ENCODE measurements around the gene GREB1. TPM values are rescaled to one million over a fixed set of nuclear protein-coding genes. Genes with fewer than 3 reads are reported as not detected.
A peak's percentile ranks its signal among the peaks of the same experiment; 100 is the strongest.

Gene GREB1
- total and polyA plus RNA-seq, 2 of the 13 experiments (the other 11 are each of a cell fraction or from before 2014, with no cell fraction given): 31.3 to 61.2 TPM

DNA sequence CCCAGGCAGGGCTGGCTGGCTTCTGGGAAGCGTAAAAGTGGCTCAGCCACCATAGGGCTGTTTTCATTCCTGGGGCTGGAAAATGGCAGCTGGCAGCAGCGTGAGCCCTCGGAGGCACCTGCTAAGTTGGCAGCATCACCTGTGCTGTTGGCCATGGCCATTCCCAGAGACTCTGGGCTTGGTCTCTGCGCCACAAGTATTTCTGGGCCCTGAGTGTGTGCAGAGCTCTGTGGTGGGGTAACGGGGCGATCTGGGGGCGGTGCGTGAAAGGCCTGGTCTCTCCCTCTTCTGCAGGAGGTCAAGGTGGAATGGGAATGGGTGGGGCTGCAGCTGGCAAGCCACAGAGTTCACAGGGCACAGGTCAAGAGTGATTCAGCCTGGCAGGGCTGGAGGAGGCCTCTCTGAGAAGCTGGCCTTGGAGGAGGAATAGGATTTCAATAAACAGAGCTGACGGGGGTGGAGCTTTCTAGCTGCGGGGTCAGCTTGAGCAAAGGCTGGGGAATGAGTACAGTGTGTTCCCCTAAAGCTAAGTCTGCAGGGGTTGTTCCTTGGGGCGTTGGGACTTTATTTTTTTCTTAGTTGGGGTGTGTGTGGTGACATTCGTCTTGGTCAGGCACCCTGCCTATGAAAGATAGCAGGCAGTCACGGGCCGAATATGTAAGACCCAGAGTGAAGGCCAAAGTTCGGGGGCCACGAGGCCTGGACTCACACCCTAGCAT, 146.5 kb downstream of the GREB1 start (continued):
- TF ChIP-seq, protein P1, sequence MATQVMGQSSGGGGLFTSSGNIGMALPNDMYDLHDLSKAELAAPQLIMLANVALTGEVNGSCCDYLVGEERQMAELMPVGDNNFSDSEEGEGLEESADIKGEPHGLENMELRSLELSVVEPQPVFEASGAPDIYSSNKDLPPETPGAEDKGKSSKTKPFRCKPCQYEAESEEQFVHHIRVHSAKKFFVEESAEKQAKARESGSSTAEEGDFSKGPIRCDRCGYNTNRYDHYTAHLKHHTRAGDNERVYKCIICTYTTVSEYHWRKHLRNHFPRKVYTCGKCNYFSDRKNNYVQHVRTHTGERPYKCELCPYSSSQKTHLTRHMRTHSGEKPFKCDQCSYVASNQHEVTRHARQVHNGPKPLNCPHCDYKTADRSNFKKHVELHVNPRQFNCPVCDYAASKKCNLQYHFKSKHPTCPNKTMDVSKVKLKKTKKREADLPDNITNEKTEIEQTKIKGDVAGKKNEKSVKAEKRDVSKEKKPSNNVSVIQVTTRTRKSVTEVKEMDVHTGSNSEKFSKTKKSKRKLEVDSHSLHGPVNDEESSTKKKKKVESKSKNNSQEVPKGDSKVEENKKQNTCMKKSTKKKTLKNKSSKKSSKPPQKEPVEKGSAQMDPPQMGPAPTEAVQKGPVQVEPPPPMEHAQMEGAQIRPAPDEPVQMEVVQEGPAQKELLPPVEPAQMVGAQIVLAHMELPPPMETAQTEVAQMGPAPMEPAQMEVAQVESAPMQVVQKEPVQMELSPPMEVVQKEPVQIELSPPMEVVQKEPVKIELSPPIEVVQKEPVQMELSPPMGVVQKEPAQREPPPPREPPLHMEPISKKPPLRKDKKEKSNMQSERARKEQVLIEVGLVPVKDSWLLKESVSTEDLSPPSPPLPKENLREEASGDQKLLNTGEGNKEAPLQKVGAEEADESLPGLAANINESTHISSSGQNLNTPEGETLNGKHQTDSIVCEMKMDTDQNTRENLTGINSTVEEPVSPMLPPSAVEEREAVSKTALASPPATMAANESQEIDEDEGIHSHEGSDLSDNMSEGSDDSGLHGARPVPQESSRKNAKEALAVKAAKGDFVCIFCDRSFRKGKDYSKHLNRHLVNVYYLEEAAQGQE (IDR thresholded peaks at IDR 0.05; ENCODE audit: borderline replicate concordance in 1 of 2, low read depth in 1 of 2, low read length in 2 of 2): peak in 1 of 2 experiments; percentile 41; a peak in 1 of 4 replicates
- TF ChIP-seq IRF2 (CRISPR knock-in tag; IDR thresholded peaks at IDR 0.05) (peak; percentile 57; the same call in 1 of the 2 replicates), EP300 (IDR thresholded peaks at IDR 0.05; ENCODE audit: low read depth in 2 of 2, low read length in 2 of 2) (peak in 1 of 2 experiments; percentile 45; a peak in 1 of 4 replicates), EP300 (CRISPR knock-in tag; IDR thresholded peaks at IDR 0.05; ENCODE audit: borderline replicate concordance) (no peak; the same call in 1 of the 2 replicates), ZSCAN12 (CRISPR knock-in tag; IDR thresholded peaks at IDR 0.05) (no peak), TEAD3 (CRISPR knock-in tag; optimal IDR thresholded peaks at IDR 0.05; ENCODE audit: borderline replicate concordance) (peak; percentile 35), MXD4 (CRISPR knock-in tag; IDR thresholded peaks at IDR 0.05) (0 out of 2 replicates have a peak, but pooled peaks have one; percentile 46), NR2C2 (CRISPR knock-in tag; IDR thresholded peaks at IDR 0.05; ENCODE audit: borderline replicate concordance) (peak; percentile 94), ZNF296 (CRISPR knock-in tag; conservative IDR thresholded peaks at IDR 0.05) (no peak), ZNF782 (CRISPR knock-in tag; IDR thresholded peaks at IDR 0.05; ENCODE audit: borderline replicate concordance) (no peak), SOX6 (IDR thresholded peaks at IDR 0.05) (no peak), SOX6 (CRISPR knock-in tag; IDR thresholded peaks at IDR 0.05) (peak; percentile 43; the same call in 1 of the 2 replicates), MTA1 (CRISPR knock-in tag; IDR thresholded peaks at IDR 0.05; ENCODE audit: borderline replicate concordance) (peak; percentile 90), RBM22 (optimal IDR thresholded peaks at IDR 0.05; ENCODE audit: low read length) (no peak), HNF4A (CRISPR knock-in tag; IDR thresholded peaks at IDR 0.05) (peak; percentile 49; the same call in 1 of the 2 replicates), ZNF557 (CRISPR knock-in tag; IDR thresholded peaks at IDR 0.05) (no peak), ZNF205 (CRISPR knock-in tag; IDR thresholded peaks at IDR 0.05) (peak; percentile 34; the same call in 1 of the 2 replicates), SP5 (CRISPR knock-in tag; IDR thresholded peaks at IDR 0.05; ENCODE audit: borderline replicate concordance, low read depth) (peak; percentile 89), HNRNPL (IDR thresholded peaks at IDR 0.05; ENCODE audit: low read depth, low read length) (peak; percentile 64; the same call in 1 of the 2 replicates), RXRB (CRISPR knock-in tag; IDR thresholded peaks at IDR 0.05; ENCODE audit: borderline replicate concordance) (peak; percentile 72; the same call in 1 of the 2 replicates), ZNF160 (CRISPR knock-in tag; IDR thresholded peaks at IDR 0.05) (no peak)

Measured in HepG2 (cell line).